Suprapubic skin (tissue), 4 donors: Measurements from ENCODE around the gene KIRREL3. TPM values are rescaled to one million over a fixed set of nuclear protein-coding genes. Genes with fewer than 3 reads are reported as not detected.

ENCODE experiments used
- DNase-seq, 2 donors: peaks; one replicate each; pipeline ENCODE4 v3.0.0-alpha.2; 2019; ENCODE audit warnings: low spot score in 2 of 2
- H3K27ac ChIP-seq: fragments of 200-600 bp; sonication (generic); one replicate; pipeline ENCODE4 v1.5.1; 2019
- H3K27me3 ChIP-seq: fragments of 200-600 bp; sonication (generic); one replicate; pipeline ENCODE4 v1.5.1; 2019
- H3K36me3 ChIP-seq: fragments of 200-600 bp; sonication (generic); one replicate; pipeline ENCODE4 v1.5.1; 2019
- H3K4me1 ChIP-seq: fragments of 200-600 bp; sonication (generic); one replicate; pipeline ENCODE4 v1.5.1; 2019
- H3K4me3 ChIP-seq: fragments of 200-600 bp; sonication (generic); one replicate; pipeline ENCODE4 v1.5.1; 2019; ENCODE audit warnings: mild to moderate bottlenecking
- H3K9me3 ChIP-seq: fragments of 200-600 bp; sonication (generic); one replicate; pipeline ENCODE4 v1.5.1; 2019
- CTCF ChIP-seq, 2 donors: fragments of 200-600 bp in 1 of 2; fragments of 450-650 bp in 1 of 2; sonication (generic) in 1 of 2; IDR thresholded peaks; one replicate each; pipeline ENCODE4 v1.5.1; 2016 to 2019; ENCODE audit warnings: antibody characterized with exemption in 2 of 2, mild to moderate bottlenecking in 1 of 2, moderate library complexity in 1 of 2
- EP300 ChIP-seq: sonication (generic); formaldehyde crosslinking; IDR thresholded peaks from one replicate; pipeline ENCODE4 v1.6.1; 2017; ENCODE audit warnings: antibody characterized with exemption
- POLR2A ChIP-seq, 2 donors: fragments of 450-650 bp; IDR thresholded peaks; one replicate each; pipeline ENCODE4 v1.6.1; 2017; ENCODE audit warnings: antibody characterized with exemption in 2 of 2, mild to moderate bottlenecking in 2 of 2, moderate library complexity in 2 of 2
- POLR2AphosphoS5 ChIP-seq, 3 donors: sonication (generic); formaldehyde crosslinking; IDR thresholded peaks; one replicate each; pipeline ENCODE4 v1.6.1; 2017; ENCODE audit warnings: antibody characterized with exemption in 3 of 3
- WGBS: methylation state at CpG from one replicate; pipeline ENCODE4 v1.1.5; 2018; 5-methylcytosine and 5-hydroxymethylcytosine counted together
- total RNA-seq, 4 donors: library from RNA; depleted of rRNA; stranded (reverse); fragments of >200 nt; gene quantifications; one replicate each; pipeline ENCODE4 v1.1.0, GENCODE V29; 2016

The KIRREL3 gene
- total RNA-seq, 4 donors from 2014 or later, result 0.17 TPM; not detected in 3

GRCh38 chr11:126841999-126842398 is 158.6 kb downstream of the KIRREL3 start:
- Histone ChIP-seq H3K4me1 (no peaks in the 10 kb centered on the region), H3K27ac (no peak overlapping the region), H3K27me3 (no peaks in the 10 kb centered on the region), H3K9me3 (no peaks in the 10 kb centered on the region), H3K36me3 (no peaks in the 10 kb centered on the region), H3K4me3 (no peak overlapping the region)
- WGBS, result 81% methylated on average over 6 of the region's 6 CpGs
- DNase-seq, result no peak
- TF ChIP-seq CTCF (IDR thresholded peaks at IDR 0.05) (no peak), EP300 (no peak), POLR2A (IDR thresholded peaks at IDR 0.05) (no peak), POLR2AphosphoS5 (IDR thresholded peaks at IDR 0.05) (no peak)

- Histone ChIP-seq H3K4me3 (no peak overlapping the region), H3K27ac (no peak overlapping the region), H3K27me3 (no peaks in the 10 kb centered on the region), H3K4me1 (no peaks in the 10 kb centered on the region), H3K9me3 (no peaks in the 10 kb centered on the region), H3K36me3 (no peaks in the 10 kb centered on the region)
- TF ChIP-seq CTCF (IDR thresholded peaks at IDR 0.05) (no peak), POLR2A (IDR thresholded peaks at IDR 0.05) (no peak), EP300 (no peak), POLR2AphosphoS5 (IDR thresholded peaks at IDR 0.05) (no peak)
- 97% methylated on average over 3 of the region's 3 CpGs for WGBS
- no peak for DNase-seq
These were observed 159.6 kb downstream of the KIRREL3 start for GRCh38 chr11:126840975-126841374.

- Histone ChIP-seq H3K27ac (no peak overlapping the region), H3K36me3 (no peaks in the 10 kb centered on the region), H3K4me1 (no peaks in the 10 kb centered on the region), H3K9me3 (no peaks in the 10 kb centered on the region), H3K4me3 (no peak overlapping the region), H3K27me3 (no peaks in the 10 kb centered on the region)
- 79% methylated on average over 7 of the region's 7 CpGs for WGBS
- TF ChIP-seq POLR2A (IDR thresholded peaks at IDR 0.05) (no peak), EP300 (no peak), CTCF (IDR thresholded peaks at IDR 0.05) (no peak), POLR2AphosphoS5 (IDR thresholded peaks at IDR 0.05) (no peak)
- DNase-seq, result no peak
These were observed 160.2 kb downstream of the KIRREL3 start for GRCh38 chr11:126840201-126840886.

- no peak for DNase-seq
- no peak overlapping the region for H3K27ac ChIP-seq
- H3K4me3 ChIP-seq, result no peak overlapping the region
- TF ChIP-seq EP300 (no peak), POLR2A (IDR thresholded peaks at IDR 0.05) (no peak), POLR2AphosphoS5 (IDR thresholded peaks at IDR 0.05) (no peak), CTCF (IDR thresholded peaks at IDR 0.05) (no peak)
- H3K4me1 ChIP-seq, result no peaks in the 10 kb centered on the region
- no peaks in the 10 kb centered on the region for H3K9me3 ChIP-seq
- H3K27me3 ChIP-seq, result no peaks in the 10 kb centered on the region
- 68% methylated on average over 7 of the region's 7 CpGs for WGBS
- H3K36me3 ChIP-seq, result no peaks in the 10 kb centered on the region
These were observed 161.1 kb downstream of the KIRREL3 start for GRCh38 chr11:126839496-126839895.

GRCh38 chr11:126838779-126839178 is 161.8 kb downstream of the KIRREL3 start:
- Histone ChIP-seq H3K27me3 (no peaks in the 10 kb centered on the region), H3K9me3 (no peaks in the 10 kb centered on the region), H3K4me1 (no peaks in the 10 kb centered on the region), H3K27ac (no peak overlapping the region), H3K36me3 (no peaks in the 10 kb centered on the region), H3K4me3 (no peak overlapping the region)
- no peak for DNase-seq
- TF ChIP-seq EP300 (no peak), POLR2AphosphoS5 (IDR thresholded peaks at IDR 0.05) (no peak), POLR2A (IDR thresholded peaks at IDR 0.05) (no peak), CTCF (IDR thresholded peaks at IDR 0.05) (no peak)
- WGBS, result 72% methylated on average over 5 of the region's 5 CpGs
